Thyroid gland (tissue), 4 donors: ENCODE results near the gene MIDN. TPM values are rescaled to one million over a fixed set of nuclear protein-coding genes. Genes with fewer than 3 reads are reported as not detected.

ENCODE experiments used
- DNase-seq, 2 donors: peaks; one replicate each; pipeline ENCODE4 v3.0.0-alpha.2; 2019
- H3K27ac ChIP-seq, 3 donors: fragments of 200-600 bp; sonication (generic); 1 replicate in 2 of 3; 2 replicates in 1 of 3; pipeline ENCODE4 v1.5.1; 2016 to 2019; ENCODE audit warnings: mild to moderate bottlenecking in 1 of 3, moderate library complexity in 1 of 3
- H3K27me3 ChIP-seq: fragments of 200-600 bp; sonication (generic); one replicate; pipeline ENCODE4 v1.5.1; 2019
- H3K36me3 ChIP-seq, 2 donors: fragments of 200-600 bp; sonication (generic); one replicate each; pipeline ENCODE4 v1.5.1; 2016 to 2019
- H3K4me1 ChIP-seq, 2 donors: fragments of 200-600 bp; sonication (generic); one replicate each; pipeline ENCODE4 v1.5.1; 2017 to 2019
- H3K4me3 ChIP-seq, 3 donors: fragments of 200-600 bp; sonication (generic); replicated peaks in 1 of 3; 1 replicate in 2 of 3; 2 replicates in 1 of 3; pipeline ENCODE4 v1.5.1; 2016; ENCODE audit warnings: mild to moderate bottlenecking in 1 of 3
- H3K9me3 ChIP-seq: fragments of 200-600 bp; sonication (generic); one replicate; pipeline ENCODE4 v1.5.1; 2017
- POLR2A ChIP-seq, 2 donors: fragments of 450-650 bp; IDR thresholded peaks; one replicate each; pipeline ENCODE4 v1.6.1; 2017; ENCODE audit warnings: antibody characterized with exemption in 2 of 2, mild to moderate bottlenecking in 2 of 2, moderate library complexity in 1 of 2
- WGBS, 2 donors: methylation state at CpG; one replicate each; pipeline ENCODE4 v1.1.5; 2017; 5-methylcytosine and 5-hydroxymethylcytosine counted together
- intact Hi-C: fragments of 100-400 bp; cut with DNase I; formaldehyde crosslinking; loops from one replicate; pipeline ENCODE4 v1.15.1; 2023
- total RNA-seq, 4 donors: library from RNA; depleted of rRNA; stranded (reverse); fragments of >200 nt; gene quantifications; one replicate each; pipeline ENCODE4 v1.2.3, GENCODE V29; 2016
- TF ChIP-seq, protein P1 (sequence below), 6 experiments: fragments of 200-600 bp in 3 of 6; fragments of 450-650 bp in 3 of 6; sonication (generic) in 3 of 6; IDR thresholded peaks; one replicate each; pipeline ENCODE4 v1.5.1; 2016 to 2019; ENCODE audit warnings: antibody characterized with exemption in 6 of 6, mild to moderate bottlenecking in 2 of 6, inconsistent platforms in 1 of 6, moderate library complexity in 1 of 6

The MIDN gene
- total RNA-seq, 4 donors from 2014 or later: 16.2 to 89.2 (median 17.9) TPM

DNA sequence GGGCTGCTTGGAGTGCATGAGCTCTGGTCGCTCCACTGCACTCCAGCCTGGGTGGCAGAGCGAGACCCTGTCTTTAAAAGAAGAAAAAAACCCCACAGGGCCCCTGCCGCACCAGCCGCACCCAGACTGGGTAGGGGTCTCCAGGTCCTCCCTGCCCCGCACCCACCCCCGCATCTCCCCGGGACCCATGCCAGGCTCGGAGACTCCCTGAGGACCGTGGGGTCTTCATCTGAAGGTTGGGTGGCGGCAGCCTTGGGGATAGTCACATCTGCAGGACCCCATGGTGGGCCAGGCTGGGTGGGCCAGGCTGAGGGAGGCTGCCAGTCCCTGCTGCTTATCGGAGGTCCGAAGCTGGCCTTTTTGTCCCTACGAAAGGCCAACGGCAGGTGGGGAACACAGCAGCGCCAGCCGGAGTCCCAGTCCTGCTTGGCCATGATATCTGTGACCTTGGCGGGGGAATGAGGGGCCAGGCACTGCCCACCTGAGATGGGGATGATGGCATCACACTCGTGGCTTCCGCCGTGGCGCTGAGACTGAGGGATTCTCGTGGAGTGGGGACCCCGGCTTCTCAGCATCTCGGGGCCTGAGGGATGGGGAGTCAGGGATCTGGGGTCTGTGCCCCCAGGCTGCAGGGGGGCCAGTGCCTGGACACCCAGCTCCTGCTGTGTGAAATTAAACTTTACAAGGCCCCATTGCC lies 48.3 kb downstream of the MIDN start:
- no peak overlapping the region for H3K27ac ChIP-seq
- H3K4me1 ChIP-seq: peaks cover 3 to 6% of the 10 kb centered on the region in 2 donors
- no peaks in the 10 kb centered on the region for H3K9me3 ChIP-seq
- H3K27me3 ChIP-seq: peaks cover 4% of the 10 kb centered on the region
- intact Hi-C loops: no loop called here
- no peak overlapping the region for H3K4me3 ChIP-seq
- TF ChIP-seq POLR2A (IDR thresholded peaks at IDR 0.05): no peak
- TF ChIP-seq, protein P1, sequence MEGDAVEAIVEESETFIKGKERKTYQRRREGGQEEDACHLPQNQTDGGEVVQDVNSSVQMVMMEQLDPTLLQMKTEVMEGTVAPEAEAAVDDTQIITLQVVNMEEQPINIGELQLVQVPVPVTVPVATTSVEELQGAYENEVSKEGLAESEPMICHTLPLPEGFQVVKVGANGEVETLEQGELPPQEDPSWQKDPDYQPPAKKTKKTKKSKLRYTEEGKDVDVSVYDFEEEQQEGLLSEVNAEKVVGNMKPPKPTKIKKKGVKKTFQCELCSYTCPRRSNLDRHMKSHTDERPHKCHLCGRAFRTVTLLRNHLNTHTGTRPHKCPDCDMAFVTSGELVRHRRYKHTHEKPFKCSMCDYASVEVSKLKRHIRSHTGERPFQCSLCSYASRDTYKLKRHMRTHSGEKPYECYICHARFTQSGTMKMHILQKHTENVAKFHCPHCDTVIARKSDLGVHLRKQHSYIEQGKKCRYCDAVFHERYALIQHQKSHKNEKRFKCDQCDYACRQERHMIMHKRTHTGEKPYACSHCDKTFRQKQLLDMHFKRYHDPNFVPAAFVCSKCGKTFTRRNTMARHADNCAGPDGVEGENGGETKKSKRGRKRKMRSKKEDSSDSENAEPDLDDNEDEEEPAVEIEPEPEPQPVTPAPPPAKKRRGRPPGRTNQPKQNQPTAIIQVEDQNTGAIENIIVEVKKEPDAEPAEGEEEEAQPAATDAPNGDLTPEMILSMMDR (IDR thresholded peaks at IDR 0.05): no peak
- no peaks in the 10 kb centered on the region for H3K36me3 ChIP-seq
- 86 to 88% methylated on average over 5 to 22 of the region's 24 CpGs for WGBS, 2 donors
- DNase-seq: no peak

DNA sequence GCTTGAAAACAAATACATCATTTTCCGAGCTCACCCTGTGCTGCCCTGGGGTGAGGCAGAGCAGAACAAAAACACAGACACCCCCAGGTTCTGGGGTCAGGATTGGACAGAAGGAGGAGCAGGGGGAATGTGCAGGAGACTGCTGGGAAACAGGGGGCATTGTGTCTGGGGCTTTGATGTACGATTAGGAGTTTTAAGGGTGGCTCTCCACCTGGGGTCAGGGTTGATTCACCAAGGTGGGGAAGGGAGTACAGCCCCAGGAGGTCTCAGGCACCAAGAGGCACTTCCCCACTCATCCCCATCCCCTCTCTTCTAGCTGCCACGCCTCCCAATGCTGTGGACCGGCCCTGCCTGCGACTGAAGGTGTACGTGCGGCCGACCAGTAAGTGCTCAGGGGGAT lies 49.9 kb downstream of the MIDN start:
- Histone ChIP-seq H3K4me1 (peaks cover 3 to 6% of the 10 kb centered on the region in 2 donors), H3K4me3 (no peak overlapping the region), H3K9me3 (no peaks in the 10 kb centered on the region), H3K27me3 (peaks cover 4% of the 10 kb centered on the region), H3K27ac (no peak overlapping the region), H3K36me3 (no peaks in the 10 kb centered on the region)
- TF ChIP-seq, protein P1 (IDR thresholded peaks at IDR 0.05): no peak
- no peak for TF ChIP-seq POLR2A (IDR thresholded peaks at IDR 0.05)
- intact Hi-C loops: no loop called here
- DNase-seq: no peak
- WGBS, 2 donors: 94 to 98% methylated on average over 2 to 8 of the region's 8 CpGs

DNA sequence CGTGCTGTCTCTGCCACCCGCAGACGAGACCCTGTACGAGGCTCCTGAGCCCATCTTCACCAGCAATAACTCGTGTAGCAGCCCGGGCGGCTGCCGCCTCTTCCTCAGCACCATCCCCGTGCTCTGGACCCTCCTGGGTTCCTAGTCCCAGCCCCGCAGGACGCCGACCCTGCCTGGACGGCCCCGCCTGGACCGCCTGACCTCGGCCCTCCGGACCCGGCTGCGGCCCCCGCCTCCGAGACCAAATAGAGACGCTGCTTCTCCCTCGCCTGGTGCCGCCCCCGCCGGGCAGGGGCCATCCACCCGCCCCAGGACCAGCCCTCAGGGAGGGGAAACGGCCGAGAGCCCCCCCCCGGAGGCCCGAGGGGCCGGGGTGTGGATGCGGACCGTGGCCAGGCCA lies 51.4 kb downstream of the MIDN start:
- Histone ChIP-seq H3K36me3 (no peaks in the 10 kb centered on the region), H3K27ac (no peak overlapping the region), H3K4me3 (no peak overlapping the region), H3K27me3 (peaks cover 4% of the 10 kb centered on the region), H3K9me3 (no peaks in the 10 kb centered on the region), H3K4me1 (peaks cover 3 to 6% of the 10 kb centered on the region in 2 donors)
- no peak for DNase-seq
- no peak for TF ChIP-seq POLR2A (IDR thresholded peaks at IDR 0.05)
- TF ChIP-seq, protein P1 (IDR thresholded peaks at IDR 0.05): no peak
- 73 to 77% methylated on average over 15 to 28 of the region's 34 CpGs for WGBS, 2 donors
- intact Hi-C loops: no loop called here

DNA sequence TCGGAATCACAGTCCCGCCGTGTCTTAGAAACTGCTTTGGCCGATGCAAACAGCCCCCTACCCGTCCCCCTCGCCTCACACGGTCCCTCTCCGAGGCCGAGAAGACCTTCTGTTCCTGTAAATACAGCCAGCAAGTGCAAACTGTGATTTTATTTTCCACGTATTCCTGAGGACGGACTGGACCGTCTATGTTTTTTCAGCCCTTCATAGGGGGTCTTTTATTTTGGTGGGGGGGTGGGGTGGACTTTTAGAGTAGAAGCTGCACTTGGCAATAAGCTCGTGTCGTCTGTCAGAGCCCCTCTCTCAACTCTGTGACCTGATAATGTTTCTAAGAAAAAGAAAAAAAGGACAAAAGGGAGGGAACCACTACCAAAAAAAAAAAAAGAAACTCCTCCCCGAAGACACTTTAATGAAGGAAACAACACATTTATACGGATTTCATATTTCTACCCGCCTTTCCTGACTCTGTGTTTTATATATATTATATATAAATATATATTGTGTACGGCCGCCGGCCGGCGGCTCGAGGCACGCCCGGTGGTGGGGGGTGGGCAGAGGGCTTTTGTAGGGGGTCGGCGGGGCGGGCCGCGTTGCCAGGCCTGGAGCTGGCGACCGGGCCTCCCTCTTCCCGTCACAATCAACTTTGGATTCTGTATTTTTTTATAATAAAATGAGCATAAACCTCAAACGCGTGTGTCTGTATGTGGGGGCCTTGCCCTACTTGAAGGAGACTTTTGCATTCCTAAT lies 52.5 kb downstream of the MIDN start:
- Histone ChIP-seq H3K27me3 (no peaks in the 10 kb centered on the region), H3K27ac (no peak overlapping the region), H3K36me3 (no peaks in the 10 kb centered on the region), H3K9me3 (no peaks in the 10 kb centered on the region), H3K4me3 (no peak overlapping the region), H3K4me1 (no peaks in the 10 kb centered on the region)
- no peak for TF ChIP-seq POLR2A (IDR thresholded peaks at IDR 0.05)
- TF ChIP-seq, protein P1 (IDR thresholded peaks at IDR 0.05): no peak
- no peak for DNase-seq
- intact Hi-C loops: no loop called here
- 85 to 86% methylated on average over 35 of the region's 35 CpGs for WGBS, 2 donors
